Measurements from ENCODE around the gene TRPV2.
A peak's percentile ranks its signal among the peaks of the same experiment; 100 is the strongest.

The TRPV2 gene

GRCh38 chr17:16407911-16408588, 7.3 kb upstream of the TRPV2 start:
- DNase-seq: no peak

- DNase-seq: no peak
Measured at GRCh38 chr17:16417399-16417798, 2.0 kb downstream of the TRPV2 start.

- DNase-seq: no peak
Measured at GRCh38 chr17:16417896-16418684, 2.7 kb downstream of the TRPV2 start.

- DNase-seq: no peak
Measured at GRCh38 chr17:16418685-16419068, 3.3 kb downstream of the TRPV2 start.

- DNase-seq: no peak
Measured at GRCh38 chr17:16419074-16419928, 3.9 kb downstream of the TRPV2 start.

- DNase-seq: no peak
Measured at GRCh38 chr17:16419929-16420271, 4.5 kb downstream of the TRPV2 start.

GRCh38 chr17:16422416-16422815, 7.0 kb downstream of the TRPV2 start:
- DNase-seq: no peak

GRCh38 chr17:16423226-16423872, 8.0 kb downstream of the TRPV2 start:
- no peak for DNase-seq

GRCh38 chr17:16425202-16425601, 9.8 kb downstream of the TRPV2 start:
- DNase-seq: no peak

- no peak for DNase-seq
Measured at GRCh38 chr17:16425698-16426659, 10.6 kb downstream of the TRPV2 start.

GRCh38 chr17:16427020-16427419, 11.6 kb downstream of the TRPV2 start:
- no peak for DNase-seq

GRCh38 chr17:16428098-16428882, 12.9 kb downstream of the TRPV2 start:
- DNase-seq: peak; percentile 10

GRCh38 chr17:16429083-16429482, 13.7 kb downstream of the TRPV2 start:
- DNase-seq: no peak

GRCh38 chr17:16430650-16431049, 15.3 kb downstream of the TRPV2 start:
- DNase-seq: no peak

- no peak for DNase-seq
Measured at GRCh38 chr17:16432017-16432416, 16.6 kb downstream of the TRPV2 start.

- no peak for DNase-seq
Measured at GRCh38 chr17:16433514-16433913, 18.1 kb downstream of the TRPV2 start.

GRCh38 chr17:16434662-16435061, 19.3 kb downstream of the TRPV2 start:
- no peak for DNase-seq

GRCh38 chr17:16435925-16436886, 20.8 kb downstream of the TRPV2 start:
- DNase-seq: no peak

- DNase-seq: no peak
Measured at GRCh38 chr17:16437083-16437482, 21.7 kb downstream of the TRPV2 start.

- DNase-seq: no peak
Measured at GRCh38 chr17:16438173-16438556, 22.8 kb downstream of the TRPV2 start.
